Left renal pelvis (tissue), 4 donors: ENCODE measurements around the gene GABRR2. TPM values are rescaled to one million over a fixed set of nuclear protein-coding genes. Genes with fewer than 3 reads are reported as not detected.
"Not testable (repeated sequence)": the region's sequence is repeated elsewhere in the genome, so short reads cannot be mapped to it uniquely, and the experiment has no call there.

Experiments used
- DNase-seq, 4 donors: peaks; one replicate each; pipeline ENCODE4 v3.0.0-alpha.2; 2013; ENCODE audit warnings: low read depth in 4 of 4, low spot score in 3 of 4
- polyA plus RNA-seq, 4 donors: library from polyadenylated mRNA; unstranded; fragments of 120-200 nt; gene quantifications; one replicate each; pipeline ENCODE4 v1.2.1, GENCODE V29; 2013; ENCODE audit not compliant: insufficient read length in 4 of 4

Gene GABRR2
- polyA plus RNA-seq, 4 donors = 0.79 to 2.6 (median 1.0) TPM

DNA sequence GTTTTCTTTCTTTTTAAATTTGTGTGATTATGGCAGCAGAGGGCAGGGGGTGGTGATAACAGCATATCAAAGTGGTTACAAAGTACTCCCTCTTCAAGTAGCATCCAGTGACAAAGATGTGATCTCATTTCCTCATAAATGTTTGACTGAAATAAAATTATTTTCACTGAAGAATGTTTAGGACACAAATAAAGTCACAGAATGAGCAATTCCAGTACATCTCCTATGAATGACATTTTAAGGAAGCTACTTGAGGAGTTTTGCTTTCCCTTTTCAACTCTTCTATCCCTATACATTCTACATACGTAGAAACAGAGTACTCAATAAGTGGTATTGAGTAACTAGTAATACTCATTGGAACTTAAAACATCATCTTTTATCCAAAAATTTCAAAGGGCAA is 13.9 kb upstream of the GABRR2 start:
- no peak for DNase-seq

DNA sequence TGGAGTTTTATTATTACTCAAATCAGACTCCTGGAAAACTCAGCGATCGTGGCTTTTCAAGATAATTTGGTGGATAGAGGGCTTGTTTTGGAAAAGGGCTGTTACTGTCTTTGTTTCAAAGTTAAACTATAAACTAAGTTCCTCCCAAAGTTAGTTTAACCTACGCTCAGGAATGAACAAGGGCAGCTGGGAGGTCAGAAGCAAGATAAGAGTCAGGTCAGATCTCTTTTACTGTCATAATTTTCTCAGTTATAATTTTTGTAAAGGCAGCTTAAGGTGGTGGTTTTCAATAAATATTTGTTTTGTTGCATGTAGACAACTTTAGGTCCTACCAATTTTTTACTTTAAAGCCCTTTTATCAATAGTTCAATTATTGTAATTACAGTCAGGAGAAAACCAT is 9.2 kb upstream of the GABRR2 start:
- no peak for DNase-seq

GRCh38 chr6:89323511-89323971 is 8.4 kb upstream of the GABRR2 start:
- no peak for DNase-seq

GRCh38 chr6:89321131-89321970 is 6.3 kb upstream of the GABRR2 start:
- DNase-seq = no peak

- DNase-seq = no peak
These were observed 5.0 kb upstream of the GABRR2 start for GRCh38 chr6:89320012-89320559.

DNA sequence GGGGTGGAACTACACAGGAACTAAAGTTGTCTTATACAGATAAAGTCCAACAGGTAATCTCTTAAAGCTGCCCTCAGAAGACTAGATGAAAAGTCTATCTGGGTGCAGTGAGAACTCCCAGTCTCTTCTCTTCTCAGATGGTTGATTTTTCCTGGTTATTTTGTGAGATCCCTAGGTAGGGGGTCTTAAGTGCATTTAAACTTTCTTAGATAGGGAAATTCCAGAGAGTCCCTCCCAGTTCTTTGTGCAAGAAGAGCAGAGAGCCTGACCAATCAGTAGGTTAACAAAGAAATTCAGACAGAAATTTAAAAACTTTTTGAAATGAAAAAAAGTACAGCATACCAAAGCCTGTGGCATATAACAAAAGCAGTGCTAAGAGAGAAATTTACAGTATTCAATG is 2.0 kb upstream of the GABRR2 start:
- no peak for DNase-seq

- no peak for DNase-seq
These were observed 407 bp downstream of the GABRR2 start for GRCh38 chr6:89314692-89315091.

GRCh38 chr6:89313006-89313405 is 2.1 kb downstream of the GABRR2 start:
- no peak for DNase-seq

GRCh38 chr6:89311853-89312531 is 3.1 kb downstream of the GABRR2 start:
- peak in 3 of 4 donors; percentile 40 to 49 (median 48) for DNase-seq

GRCh38 chr6:89311530-89311852 is 3.6 kb downstream of the GABRR2 start:
- DNase-seq = no peak

DNA sequence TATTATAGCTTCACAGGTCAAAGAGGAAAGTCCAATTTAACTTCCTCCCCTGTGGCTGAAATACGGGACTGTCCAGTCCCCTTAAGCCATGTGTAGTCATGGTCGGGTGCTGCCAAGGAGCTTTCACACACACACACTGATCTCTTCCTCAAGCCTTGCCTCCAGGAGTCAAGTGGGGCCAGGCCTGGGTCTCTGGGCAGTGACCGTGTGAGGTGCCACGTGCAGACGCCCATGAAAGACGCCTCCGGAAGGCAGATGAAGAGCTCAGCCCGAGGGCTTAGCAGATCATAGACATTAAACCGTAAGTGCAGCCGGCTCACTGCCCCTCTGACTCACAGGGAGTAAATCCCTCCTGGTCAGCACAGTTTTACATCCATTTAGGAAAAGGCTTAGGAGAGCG is 4.2 kb downstream of the GABRR2 start:
- DNase-seq = no peak

- no peak for DNase-seq
These were observed 6.3 kb downstream of the GABRR2 start for GRCh38 chr6:89308525-89309395.

GRCh38 chr6:89304517-89304916 is 10.6 kb downstream of the GABRR2 start:
- DNase-seq = not testable (repeated sequence)

- no peak for DNase-seq
These were observed 12.2 kb downstream of the GABRR2 start for GRCh38 chr6:89302936-89303335.

DNA sequence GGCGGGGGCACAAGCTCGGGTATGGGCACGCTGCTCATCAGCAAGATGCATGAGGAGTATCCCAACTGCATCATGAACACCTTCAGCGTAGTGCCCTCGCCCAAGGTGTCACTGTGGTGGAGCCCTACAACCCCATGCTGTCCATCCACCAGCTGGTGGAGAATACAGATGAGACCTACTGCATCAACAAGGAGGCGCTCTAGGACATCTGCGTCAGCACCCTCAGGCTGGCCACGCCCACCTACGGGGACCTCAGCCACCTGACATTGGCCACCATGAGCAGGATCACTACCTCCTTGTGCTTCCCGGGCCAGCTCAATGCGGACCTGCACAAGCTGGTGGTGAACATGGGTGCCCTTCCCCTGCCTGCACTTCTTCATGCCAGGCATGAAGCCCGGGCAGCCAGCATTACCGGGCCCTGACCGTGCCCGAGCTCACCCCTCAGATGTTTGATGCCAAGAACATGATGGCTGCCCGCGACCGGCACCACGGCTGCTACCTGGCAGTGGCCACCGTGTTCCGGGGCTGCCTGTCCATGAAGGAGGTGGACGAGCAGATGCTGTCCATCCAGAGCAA is 12.8 kb downstream of the GABRR2 start:
- no peak for DNase-seq

GRCh38 chr6:89301586-89302194 is 13.4 kb downstream of the GABRR2 start:
- no peak for DNase-seq

DNA sequence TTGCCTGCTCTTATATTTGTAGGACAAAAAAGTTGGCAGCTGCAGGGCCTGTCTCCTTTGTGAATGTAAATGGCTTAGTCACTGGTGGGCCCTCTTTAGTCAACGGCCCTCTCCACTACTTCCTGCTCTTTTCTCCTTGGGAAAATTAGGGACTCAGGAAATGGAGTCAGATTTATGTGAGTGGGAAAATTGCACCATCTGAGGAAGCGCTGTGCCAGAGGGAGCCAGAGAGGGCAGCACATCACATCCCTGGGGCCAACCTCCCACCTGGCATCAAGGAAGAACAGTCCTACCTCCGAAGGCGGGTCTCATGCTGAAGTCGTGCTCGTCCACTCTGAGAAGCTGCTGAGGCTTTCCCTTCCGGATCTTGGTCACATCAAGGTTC is 15.6 kb downstream of the GABRR2 start:
- DNase-seq = no peak

GRCh38 chr6:89298680-89299465 is 16.2 kb downstream of the GABRR2 start:
- no peak for DNase-seq

DNA sequence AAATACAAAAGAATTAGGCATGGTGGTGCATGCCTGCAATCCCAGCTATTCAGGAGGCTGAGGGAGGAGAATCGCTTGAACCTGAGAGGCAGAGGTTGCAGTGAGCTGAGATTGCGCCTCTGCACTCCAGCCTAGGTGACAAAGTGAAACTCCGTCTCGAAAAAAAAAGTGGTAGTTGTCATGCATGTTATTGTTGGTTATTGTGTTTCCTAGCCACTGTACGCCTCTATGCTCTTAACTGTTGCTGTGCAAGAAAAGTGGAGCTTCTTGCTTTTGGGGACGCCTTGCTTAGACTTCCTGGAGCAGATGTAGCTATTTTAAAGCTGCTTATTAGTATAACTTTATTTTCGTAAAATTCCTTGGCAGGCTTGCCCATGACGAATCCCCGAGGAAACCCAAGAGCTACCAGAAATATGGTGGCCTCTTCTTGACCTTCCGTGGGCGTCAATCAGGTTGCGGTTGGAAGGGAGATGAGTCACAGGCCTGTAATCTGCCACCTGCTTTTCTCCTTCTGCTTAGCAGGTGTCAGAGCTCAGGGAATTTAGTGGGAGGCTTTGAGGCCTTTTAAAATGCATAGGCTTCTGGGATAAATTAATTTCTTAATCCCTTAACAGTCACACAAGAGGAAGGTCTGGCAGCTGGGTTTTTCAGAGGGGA is 17.3 kb downstream of the GABRR2 start:
- DNase-seq = no peak
